PC-9 (cell line): ENCODE data around the gene MAST1. TPM values are rescaled to one million over a fixed set of nuclear protein-coding genes. Genes with fewer than 3 reads are reported as not detected.

Experiments
- BruUV-seq: library from RNA; stranded (reverse); fragments of 400-500 nt; replicated peaks from 2 replicates; lab custom pipeline; 2021; lab: Mats Ljungman, UMichigan
- CTCF ChIA-PET: fragments of 300-600 bp; sonication (Branson Sonifier 250); formaldehyde crosslinking; loops from one replicate; lab custom pipeline; 2022; ENCODE audit warnings: antibody characterized with exemption; lab: Charles Lee
- POLR2A ChIA-PET: fragments of 300-600 bp; sonication (Branson Sonifier 250); formaldehyde crosslinking; loops from one replicate; lab custom pipeline; 2022; ENCODE audit warnings: antibody characterized with exemption; ENCODE audit not compliant: unreplicated experiment; lab: Charles Lee
- DNase-seq, 2 experiments: peaks; one replicate each; pipeline versions ENCODE4 v3.0.0 to v3.0.0-alpha.2; 2015 to 2022; ENCODE audit warnings: mixed read lengths in 1 of 2
- H2AFZ ChIP-seq: fragments of 200-600 bp; sonication (generic); 2 replicates; pipeline ENCODE4 v1.8.1; 2017; ENCODE audit warnings: antibody characterized with exemption
- H3F3A ChIP-seq: fragments of 200-600 bp; sonication (generic); 2 replicates; pipeline ENCODE4 v1.8.1; 2017; ENCODE audit warnings: antibody characterized with exemption, mild to moderate bottlenecking, low read depth; ENCODE audit not compliant: insufficient read depth
- H3K27ac ChIP-seq: fragments of 200-600 bp; sonication (generic); 2 replicates; pipeline ENCODE4 v1.6.1; 2016; ENCODE audit warnings: mixed run types
- H3K27me3 ChIP-seq: fragments of 200-600 bp; sonication (generic); 2 replicates; pipeline ENCODE4 v1.6.1; 2016; ENCODE audit warnings: low read depth, mixed run types; ENCODE audit not compliant: insufficient read depth
- H3K36me3 ChIP-seq: fragments of 200-600 bp; sonication (generic); 2 replicates; pipeline ENCODE4 v1.6.1; 2016; ENCODE audit warnings: low read depth, mixed run types
- H3K4me1 ChIP-seq: fragments of 200-600 bp; sonication (generic); replicated peaks from 2 replicates; pipeline ENCODE4 v1.6.1; 2016; ENCODE audit warnings: mixed run types; ENCODE audit not compliant: insufficient read depth
- H3K4me2 ChIP-seq: fragments of 200-600 bp; sonication (generic); 2 replicates; pipeline ENCODE4 v1.6.1; 2017; ENCODE audit warnings: mixed run types
- H3K4me3 ChIP-seq: fragments of 200-600 bp; sonication (generic); 2 replicates; pipeline ENCODE4 v1.6.1; 2016; ENCODE audit warnings: mixed run types
- H3K79me2 ChIP-seq: fragments of 200-600 bp; sonication (generic); 2 replicates; pipeline ENCODE4 v1.6.1; 2017; ENCODE audit warnings: low read depth, mixed run types
- H3K9me2 ChIP-seq: fragments of 200-600 bp; sonication (generic); 2 replicates; pipeline ENCODE4 v1.8.1; 2017; ENCODE audit warnings: mild to moderate bottlenecking; ENCODE audit not compliant: insufficient read depth
- H3K9me3 ChIP-seq: fragments of 200-600 bp; sonication (generic); 2 replicates; pipeline ENCODE4 v1.8.1; 2016; ENCODE audit warnings: low read depth; ENCODE audit not compliant: insufficient read depth
- H4K20me1 ChIP-seq: fragments of 200-600 bp; sonication (generic); 2 replicates; pipeline ENCODE4 v1.8.1; 2017; ENCODE audit not compliant: insufficient read depth
- EZH2 ChIP-seq: fragments of 200-600 bp; sonication (generic); IDR thresholded peaks from 2 replicates; pipeline ENCODE4 v1.8.0; 2017; ENCODE audit warnings: antibody characterized with exemption, low read depth
- intact Hi-C: fragments of 100-400 bp; cut with micrococcal nuclease; formaldehyde crosslinking; loops from one replicate; pipeline ENCODE4 v1.10.0; 2022; ENCODE audit not compliant: unreplicated experiment
- total RNA-seq: library from RNA; stranded (reverse); gene quantifications from 2 replicates; pipeline ENCODE4 v1.2.3, GENCODE V29; 2021
- TF ChIP-seq, protein P1 (sequence below): fragments of 200-600 bp; sonication (generic); conservative IDR thresholded peaks from 2 replicates; pipeline ENCODE4 v1.6.1; 2017; ENCODE audit warnings: mixed run types, antibody characterized with exemption, mild to moderate bottlenecking, moderate library complexity

Gene MAST1
- total RNA-seq, 1 experiment from 2014 or later: 11.9 TPM

DNA sequence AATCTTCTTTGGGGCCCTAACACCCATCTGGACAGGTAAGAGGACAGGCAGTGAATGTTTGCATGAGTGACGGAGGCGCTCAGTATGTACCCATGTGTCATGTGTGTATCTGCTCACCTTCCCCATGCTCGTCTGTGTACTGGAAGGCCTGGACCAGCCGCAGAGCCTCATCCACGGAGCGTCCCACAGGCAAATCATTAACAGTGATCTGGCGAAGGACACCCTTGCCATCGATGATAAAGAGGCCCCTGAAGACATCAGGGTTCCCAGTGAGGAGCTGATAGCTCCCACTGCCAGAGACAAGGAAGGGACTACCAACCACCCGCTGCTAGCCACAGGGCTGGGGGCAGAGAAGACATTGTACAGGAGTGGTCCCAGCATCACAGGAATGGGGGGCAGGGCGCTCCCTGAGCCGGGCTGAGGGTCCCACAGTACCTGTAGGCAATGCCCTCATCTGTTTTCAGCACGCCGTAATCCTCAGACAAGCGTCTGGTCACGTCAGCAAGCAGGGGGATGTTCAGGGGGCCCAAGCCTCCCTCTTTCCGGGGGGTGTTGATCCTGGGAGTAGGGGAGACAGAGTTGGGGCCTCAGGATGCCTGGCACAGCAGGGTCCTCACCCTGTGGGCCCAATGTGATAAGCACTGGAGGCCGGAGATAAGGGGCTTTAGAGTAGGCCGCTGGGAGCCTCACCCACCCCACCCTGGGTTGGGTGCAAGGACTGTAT, 38.4 kb upstream of the MAST1 start:
- H3K36me3 ChIP-seq: 0 out of 2 replicates have a peak, but pooled peaks cover 7% of the 10 kb centered on the region
- CTCF ChIA-PET: no interaction called here

GRCh38 chr19:12800466-12800770, 37.9 kb upstream of the MAST1 start:
- H3K4me3 ChIP-seq: peak overlapping the region; percentile 89
- TF ChIP-seq, protein P1, sequence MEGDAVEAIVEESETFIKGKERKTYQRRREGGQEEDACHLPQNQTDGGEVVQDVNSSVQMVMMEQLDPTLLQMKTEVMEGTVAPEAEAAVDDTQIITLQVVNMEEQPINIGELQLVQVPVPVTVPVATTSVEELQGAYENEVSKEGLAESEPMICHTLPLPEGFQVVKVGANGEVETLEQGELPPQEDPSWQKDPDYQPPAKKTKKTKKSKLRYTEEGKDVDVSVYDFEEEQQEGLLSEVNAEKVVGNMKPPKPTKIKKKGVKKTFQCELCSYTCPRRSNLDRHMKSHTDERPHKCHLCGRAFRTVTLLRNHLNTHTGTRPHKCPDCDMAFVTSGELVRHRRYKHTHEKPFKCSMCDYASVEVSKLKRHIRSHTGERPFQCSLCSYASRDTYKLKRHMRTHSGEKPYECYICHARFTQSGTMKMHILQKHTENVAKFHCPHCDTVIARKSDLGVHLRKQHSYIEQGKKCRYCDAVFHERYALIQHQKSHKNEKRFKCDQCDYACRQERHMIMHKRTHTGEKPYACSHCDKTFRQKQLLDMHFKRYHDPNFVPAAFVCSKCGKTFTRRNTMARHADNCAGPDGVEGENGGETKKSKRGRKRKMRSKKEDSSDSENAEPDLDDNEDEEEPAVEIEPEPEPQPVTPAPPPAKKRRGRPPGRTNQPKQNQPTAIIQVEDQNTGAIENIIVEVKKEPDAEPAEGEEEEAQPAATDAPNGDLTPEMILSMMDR: no peak
- no peak for TF ChIP-seq EZH2
- POLR2A ChIA-PET: interaction anchor here (0.5 kb wide), 1 partner anchor 23 kb away, joined by 3 read pairs; no protein-coding TSS in a partner anchor
- H3K36me3 ChIP-seq: 0 out of 2 replicates have a peak, but pooled peaks cover 7% of the 10 kb centered on the region
- H3K4me1 ChIP-seq: peaks cover 32% of the 10 kb centered on the region
- intact Hi-C loops: no loop called here
- H3K79me2 ChIP-seq: peaks cover 22% of the 10 kb centered on the region
- CTCF ChIA-PET: interaction anchor here (0.6 to 1.3 kb wide), 2 partner anchors 22 to 33 kb away, joined by 3 to 4 read pairs; no protein-coding TSS in a partner anchor
- peak overlapping the region; percentile 95 for H3K4me2 ChIP-seq
- H2AFZ ChIP-seq: no peak overlapping the region
- no peaks in the 10 kb centered on the region for H3K9me3 ChIP-seq
- no peaks in the 10 kb centered on the region for H3K27me3 ChIP-seq
- no TSS peak for BruUV-seq
- H3K9me2 ChIP-seq: no peaks in the 10 kb centered on the region
- H3K27ac ChIP-seq: no peak overlapping the region
- peaks cover 63% of the 10 kb centered on the region for H3F3A ChIP-seq
- DNase-seq: no peak
- H4K20me1 ChIP-seq: 0 out of 2 replicates have a peak, but pooled peaks cover 5% of the 10 kb centered on the region

More for the DNA sequence above, 38.4 kb upstream of the MAST1 start:
- H2AFZ ChIP-seq: no peak overlapping the region
- H3K4me3 ChIP-seq: peak overlapping the region; percentile 89
- peaks cover 25% of the 10 kb centered on the region for H3K79me2 ChIP-seq
- no peaks in the 10 kb centered on the region for H3K9me3 ChIP-seq
- no peak for TF ChIP-seq EZH2
- peak overlapping the region; percentile 95 for H3K4me2 ChIP-seq
- H3K27ac ChIP-seq: no peak overlapping the region
- POLR2A ChIA-PET: interaction anchor here (0.7 kb wide), 2 partner anchors 112 to 234 kb away, joined by 4 to 5 read pairs; no protein-coding TSS in a partner anchor
- H3K9me2 ChIP-seq: no peaks in the 10 kb centered on the region
- 0 out of 2 replicates have a peak, but pooled peaks cover 5% of the 10 kb centered on the region for H4K20me1 ChIP-seq
- peaks cover 67% of the 10 kb centered on the region for H3F3A ChIP-seq
- BruUV-seq: no TSS peak
- intact Hi-C loops: no loop called here
- H3K4me1 ChIP-seq: peaks cover 37% of the 10 kb centered on the region
- DNase-seq: no peak
- no peaks in the 10 kb centered on the region for H3K27me3 ChIP-seq

DNA sequence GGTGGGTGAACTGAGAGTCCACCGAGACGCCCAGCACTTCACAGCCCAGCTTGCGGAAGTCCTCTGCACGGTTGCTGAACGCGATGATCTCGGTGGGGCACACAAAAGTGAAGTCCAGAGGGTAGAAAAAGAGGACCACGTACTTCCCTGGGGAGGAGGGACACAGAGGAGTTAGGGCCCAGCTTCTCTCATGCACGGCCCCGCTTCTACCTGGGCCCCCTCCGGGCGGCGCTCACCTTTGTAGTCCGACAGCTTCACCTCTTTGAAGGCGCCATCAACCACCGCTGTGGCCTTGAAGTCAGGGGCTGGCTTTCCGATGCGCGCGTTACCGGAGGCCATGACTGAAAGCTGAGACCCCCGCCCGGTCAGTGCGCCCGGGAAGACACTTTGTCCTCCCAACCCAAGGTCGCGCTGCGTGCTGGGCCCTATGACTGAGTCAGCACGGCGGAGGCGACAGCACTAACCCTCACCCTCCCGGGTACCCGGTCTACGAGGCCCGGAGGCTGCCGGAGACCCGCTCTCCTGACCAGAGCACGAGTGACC, 37.3 kb upstream of the MAST1 start:
- intact Hi-C loops: no loop called here
- Histone ChIP-seq H3K27ac (no peak overlapping the region), H3K9me3 (no peaks in the 10 kb centered on the region), H4K20me1 (0 out of 2 replicates have a peak, but pooled peaks cover 5% of the 10 kb centered on the region), H3K4me3 (peak overlapping the region; percentile 89), H3K79me2 (peaks cover 22% of the 10 kb centered on the region), H3K4me1 (peaks cover 27% of the 10 kb centered on the region), H3K9me2 (no peaks in the 10 kb centered on the region), H3K4me2 (peak overlapping the region; percentile 95), H3F3A (peaks cover 59% of the 10 kb centered on the region), H2AFZ (peak overlapping the region; percentile 92), H3K27me3 (no peaks in the 10 kb centered on the region), H3K36me3 (0 out of 2 replicates have a peak, but pooled peaks cover 7% of the 10 kb centered on the region)
- CTCF ChIA-PET: interaction anchor here (0.6 to 1.3 kb wide), 2 partner anchors 23 to 34 kb away, joined by 3 to 4 read pairs; no protein-coding TSS in a partner anchor
- POLR2A ChIA-PET: interaction anchor here (0.5 to 0.7 kb wide), 2 partner anchors 23 to 34 kb away, joined by 3 read pairs; no protein-coding TSS in a partner anchor
- no peak for TF ChIP-seq EZH2
- TF ChIP-seq, protein P1: no peak
- TSS peak; percentile 49 for BruUV-seq
- no peak for DNase-seq
